ENCODE data around the gene CYS1.
"Not testable (repeated sequence)": the region's sequence is repeated elsewhere in the genome, so short reads cannot be mapped to it uniquely, and the experiment has no call there.

CYS1 gene

DNA sequence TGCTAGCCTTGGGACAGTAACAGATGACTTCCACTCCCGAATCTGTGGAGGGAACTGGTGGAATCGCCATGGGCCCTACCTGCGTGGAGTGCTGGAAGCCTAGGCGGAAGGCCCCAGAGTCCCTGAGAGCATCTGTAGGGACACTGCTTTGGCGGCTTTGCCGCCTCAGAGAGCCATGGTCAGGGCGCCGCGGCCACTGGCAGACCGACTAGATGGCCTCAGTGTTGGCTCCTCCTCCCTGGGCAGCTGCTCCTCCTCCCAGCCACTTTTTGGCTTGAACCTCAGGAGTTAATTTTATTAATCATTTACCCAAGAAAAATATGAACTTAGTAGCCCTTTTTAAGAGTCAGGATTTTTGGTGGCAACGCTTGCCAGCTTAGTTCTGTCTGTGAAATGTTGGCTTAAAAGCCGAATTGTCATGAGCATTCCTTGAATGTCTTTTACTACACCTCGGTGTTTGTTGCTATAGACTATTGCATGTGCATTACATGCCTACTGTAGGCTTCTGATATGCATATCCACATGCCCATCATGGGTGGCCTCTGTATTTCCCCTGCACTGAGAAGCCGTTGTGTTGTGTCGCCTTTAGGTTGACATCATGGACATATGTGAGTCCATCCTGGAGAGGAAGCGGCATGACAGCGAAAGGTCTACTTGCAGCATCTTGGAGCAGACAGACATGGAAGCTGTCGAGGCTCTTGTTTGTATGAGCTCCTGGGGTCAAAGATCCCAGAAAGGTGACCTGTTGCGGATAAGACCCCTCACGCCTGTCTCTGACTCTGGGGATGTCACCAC lies 34.5 kb downstream of the CYS1 start:
- no peak for DNase-seq

DNA sequence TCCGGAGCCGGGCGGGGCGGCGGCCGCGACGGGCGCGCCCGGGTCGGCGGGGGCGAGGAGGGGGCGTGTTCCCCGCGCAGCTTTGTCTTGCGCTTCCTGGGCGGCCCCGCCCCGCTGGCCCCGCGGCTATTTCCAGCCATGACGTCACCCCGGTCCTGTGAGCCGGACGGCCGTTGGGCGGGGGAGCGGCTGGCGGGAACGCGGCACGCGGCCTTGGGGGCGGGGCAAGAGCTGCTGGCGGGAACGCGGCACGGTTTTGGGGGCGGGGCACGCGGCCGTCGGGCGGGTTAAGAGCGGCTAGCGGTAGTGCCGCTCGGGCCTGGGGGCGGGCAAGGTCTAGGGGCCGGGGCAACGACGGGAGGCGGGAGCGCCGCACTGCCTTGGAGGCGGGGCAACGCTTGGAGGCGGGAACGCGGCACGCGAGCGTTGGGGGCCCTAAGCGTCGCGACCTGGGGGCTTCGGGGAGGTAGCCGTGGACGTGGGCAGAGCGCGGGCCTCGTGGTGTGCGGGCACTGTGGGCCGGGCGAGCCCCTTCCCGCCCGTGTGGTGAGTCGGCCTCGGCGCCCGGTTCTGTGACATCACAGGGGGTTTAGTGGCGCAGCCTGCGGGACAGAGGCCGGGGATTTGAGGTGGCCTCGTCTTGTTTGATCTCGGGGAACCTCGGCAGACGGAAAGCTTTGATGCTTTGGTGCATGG lies 36.2 kb downstream of the CYS1 start:
- DNase-seq: peak; percentile 98

DNA sequence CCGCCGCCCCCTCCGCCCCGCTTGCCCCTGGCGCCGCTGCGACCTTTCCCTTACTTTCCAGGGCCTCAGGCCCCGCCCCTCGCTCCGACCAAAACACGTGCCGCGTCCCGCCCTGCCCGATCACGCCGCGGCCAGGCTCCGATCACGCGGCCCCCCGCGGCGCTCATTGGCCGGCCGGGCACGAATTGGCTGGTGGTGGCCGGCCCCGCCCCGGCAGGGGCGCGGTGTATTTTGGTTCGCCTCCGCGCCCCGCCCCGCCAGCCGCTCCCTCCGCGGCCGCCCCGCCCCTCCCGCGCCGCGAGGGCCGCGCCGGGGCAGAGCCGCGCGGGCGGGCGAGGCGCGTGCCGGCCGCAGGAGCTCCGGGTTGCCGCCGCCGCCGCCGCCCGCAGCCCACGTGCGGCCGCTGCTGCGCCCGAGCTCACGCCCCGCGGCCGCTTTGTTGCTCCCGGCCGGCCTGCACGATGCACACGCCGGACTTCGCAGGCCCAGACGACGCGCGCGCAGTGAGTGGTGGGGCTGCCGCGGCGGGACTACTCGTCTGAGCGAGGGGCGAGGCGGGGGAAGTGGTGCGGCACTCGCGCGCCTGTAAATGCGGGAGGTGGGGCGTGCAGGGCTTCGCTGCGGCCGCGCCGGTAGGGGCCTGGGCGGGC lies 36.8 kb downstream of the CYS1 start, which contains the start of gene KLF11:
Gene KLF11 (plus strand): TSS at position 295 of the 650 bp plus-strand sequence. CDS start 167 bp downstream, at position 462.
- DNase-seq: peak; percentile 97

DNA sequence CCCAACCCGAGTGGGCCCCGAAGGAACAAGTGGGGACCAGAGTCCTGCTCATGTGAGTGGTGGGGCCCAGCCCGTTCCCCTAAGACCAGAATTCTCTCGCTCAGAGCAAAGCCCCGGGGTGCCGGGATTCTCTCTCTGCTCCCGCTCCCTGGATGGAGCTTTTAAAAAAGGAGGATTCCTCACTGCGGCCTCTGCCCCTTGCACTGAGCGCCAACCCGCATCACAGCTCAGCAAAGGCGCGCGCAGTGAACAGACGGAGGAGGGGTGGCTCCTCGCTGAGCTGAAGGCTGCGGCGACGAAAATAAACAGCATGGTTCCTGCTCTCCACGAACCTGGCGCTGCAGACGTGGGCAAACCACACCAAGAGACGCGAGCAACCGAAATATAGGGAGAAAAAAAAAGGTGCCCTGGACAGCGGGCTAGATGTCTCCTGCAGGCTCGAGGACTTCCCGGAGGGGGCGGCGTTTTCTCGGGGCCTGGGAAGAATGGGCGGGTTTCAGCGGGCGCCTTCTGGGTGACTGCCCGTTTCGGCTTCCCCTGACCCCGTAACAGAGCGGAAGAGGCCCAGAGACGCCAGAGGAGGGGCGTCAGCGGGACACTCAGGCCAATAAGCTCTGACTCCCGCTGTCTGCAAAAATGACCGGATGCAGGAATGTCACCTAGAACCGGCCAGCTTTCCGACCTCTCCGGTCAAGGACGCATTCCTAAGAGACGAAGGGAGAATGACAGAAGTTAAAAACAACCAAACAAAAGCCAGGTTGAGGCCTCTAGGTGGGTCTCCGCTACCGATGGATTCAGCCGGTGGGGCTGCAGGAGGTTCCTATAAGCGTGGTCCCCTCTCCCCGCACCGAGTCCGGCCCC lies 37.7 kb downstream of the CYS1 start:
- DNase-seq: no peak

DNA sequence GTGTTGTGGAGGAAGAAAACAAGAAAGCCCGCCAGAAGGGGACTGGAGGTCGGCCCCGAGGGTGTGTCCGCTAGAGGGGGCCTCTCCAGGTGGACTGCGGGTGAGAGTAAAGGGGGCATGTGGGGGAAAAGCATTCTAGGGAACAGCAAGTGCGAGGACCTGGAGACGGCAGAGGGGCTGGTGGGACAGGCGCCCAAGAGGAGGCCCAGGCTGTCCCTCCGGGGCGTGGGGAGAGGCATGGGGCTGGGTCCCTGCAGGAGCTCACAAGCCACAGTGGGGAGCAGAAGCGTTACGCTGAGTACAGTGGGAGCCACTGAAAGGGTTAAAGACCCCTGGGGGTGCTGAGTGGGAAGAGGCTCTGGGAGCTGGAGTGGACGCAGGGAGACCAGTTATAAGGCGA lies 38.5 kb downstream of the CYS1 start:
- DNase-seq: no peak

DNA sequence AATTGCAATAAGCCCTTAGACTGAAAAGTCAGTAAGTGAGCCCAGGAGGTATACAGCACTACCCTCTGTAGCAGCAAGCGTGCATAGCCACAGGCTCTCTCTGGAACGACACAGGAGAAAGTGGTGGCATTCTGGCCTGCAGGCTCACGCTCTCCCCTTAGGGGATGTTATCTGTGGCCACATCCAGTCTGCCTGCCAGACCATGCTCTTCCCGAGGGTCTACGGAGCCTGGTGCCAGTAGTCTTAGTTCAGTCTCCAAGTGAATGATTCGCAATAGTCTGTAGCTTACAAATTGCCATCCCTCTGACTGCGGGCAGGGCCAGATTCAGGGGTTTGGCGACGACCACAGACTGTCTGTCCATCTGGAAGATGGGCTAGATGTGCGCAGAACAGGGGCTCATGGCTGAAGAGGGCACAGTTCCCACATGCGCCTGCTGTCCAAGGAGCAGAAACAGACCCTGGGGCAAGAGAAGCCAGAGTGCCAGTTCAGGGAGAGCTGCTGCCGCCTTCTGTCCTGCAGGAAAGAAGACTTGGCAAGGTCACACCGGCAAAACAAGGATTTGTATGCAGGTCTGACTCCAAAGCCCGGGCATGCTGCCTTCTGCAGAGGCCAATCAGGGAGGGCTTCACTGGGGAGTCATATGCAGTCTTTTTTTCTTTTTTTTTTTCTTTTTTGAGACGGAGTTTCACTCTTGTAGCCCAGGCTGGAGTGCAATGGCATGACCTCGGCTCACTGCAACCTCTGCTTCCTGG lies 40.4 kb downstream of the CYS1 start:
- DNase-seq: no peak

DNA sequence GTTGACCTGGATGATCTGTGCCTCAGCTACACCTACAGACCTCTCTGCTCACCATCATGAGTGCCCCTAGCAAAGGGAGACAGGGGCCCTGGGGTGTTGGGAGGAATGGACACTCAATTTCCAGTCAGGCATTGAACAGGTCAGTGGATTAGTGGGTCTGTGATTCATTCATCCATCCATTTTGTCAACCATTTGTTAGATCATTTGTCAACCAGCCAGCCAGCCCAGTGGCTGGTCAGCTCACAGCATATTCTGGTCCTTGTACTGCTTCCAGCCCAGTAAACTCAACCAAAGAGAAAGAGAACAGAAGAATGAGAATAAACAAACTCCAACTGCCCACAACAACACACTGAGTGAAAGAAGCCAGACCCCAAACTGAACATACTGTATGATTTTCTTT lies 41.5 kb downstream of the CYS1 start:
- no peak for DNase-seq

DNA sequence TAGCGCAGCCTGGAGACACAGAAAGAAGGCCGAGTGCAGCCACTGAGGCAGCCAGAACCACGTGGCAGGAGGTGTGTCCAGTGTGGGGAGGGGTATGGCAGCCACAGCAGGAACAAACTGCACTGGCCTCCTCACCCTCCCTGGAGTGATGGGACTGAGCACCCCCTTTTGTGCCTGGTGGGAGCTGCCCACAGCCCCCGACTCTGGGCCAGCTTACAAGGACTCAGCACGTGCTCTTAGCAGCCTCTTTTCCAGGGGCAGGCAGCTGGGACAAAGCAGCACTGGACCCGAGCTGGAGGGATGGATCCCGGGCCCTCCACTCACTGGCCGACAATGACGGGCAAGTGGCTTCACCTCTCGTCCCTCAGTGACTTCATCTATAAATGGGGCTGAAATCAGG lies 42.1 kb downstream of the CYS1 start:
- no peak for DNase-seq

DNA sequence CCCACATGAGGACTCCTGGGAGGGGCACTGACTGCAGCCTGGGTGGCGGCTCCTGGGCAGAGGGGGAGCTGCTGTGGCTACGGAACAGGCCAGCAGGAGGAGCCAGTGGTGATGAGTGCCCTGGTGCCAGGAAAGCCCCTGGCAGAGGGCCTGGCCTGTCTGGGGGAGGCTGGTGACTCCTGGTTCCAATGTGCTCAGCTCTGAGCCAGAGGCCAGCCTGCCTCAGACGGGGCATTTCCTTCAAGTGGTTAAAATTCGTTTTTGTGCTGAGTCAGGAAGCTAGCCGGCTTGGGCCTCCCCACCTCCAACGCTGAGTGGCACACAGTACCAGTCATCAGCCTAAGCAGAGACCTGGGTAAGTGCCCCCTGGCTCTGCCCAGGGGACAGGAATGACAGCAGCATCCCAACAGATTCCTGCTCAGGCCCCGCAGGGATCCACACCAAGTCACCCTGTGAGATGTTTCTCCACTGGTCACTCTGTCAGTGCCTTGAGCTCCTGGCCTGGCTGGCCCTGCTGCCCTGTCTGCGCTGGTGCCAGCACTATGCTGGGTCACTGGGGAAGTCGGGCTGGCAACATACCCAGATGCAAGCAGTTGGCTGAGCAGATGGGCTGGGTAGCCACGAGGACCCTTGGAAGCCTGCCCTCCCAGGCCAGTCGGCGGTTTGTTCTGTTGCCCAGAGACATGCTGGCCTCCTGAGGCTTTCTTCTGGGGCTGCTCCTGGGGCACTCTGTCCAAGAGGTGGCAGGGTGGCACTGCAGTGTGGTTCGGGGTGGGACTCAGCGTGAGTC lies 43.9 kb downstream of the CYS1 start:
- DNase-seq: no peak

DNA sequence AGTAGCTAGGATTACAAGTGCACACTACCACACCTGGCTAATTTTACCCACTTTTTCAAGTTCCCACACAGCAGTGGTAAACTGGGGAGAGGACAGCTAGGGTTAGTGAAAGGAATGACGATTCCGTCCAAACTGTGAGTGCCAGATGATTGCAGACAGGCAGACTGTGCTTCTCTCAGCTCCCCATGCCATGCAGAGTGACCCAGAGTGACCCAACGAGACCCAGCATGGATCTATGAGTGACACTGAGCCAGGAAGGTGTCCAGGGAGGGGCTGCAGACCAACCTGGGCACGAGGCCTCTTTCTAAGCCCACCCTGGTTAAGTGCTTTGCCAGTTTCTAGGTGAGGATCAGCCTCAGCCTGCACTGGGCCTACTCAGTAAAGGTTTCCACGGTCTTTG lies 44.6 kb downstream of the CYS1 start:
- DNase-seq: no peak

DNA sequence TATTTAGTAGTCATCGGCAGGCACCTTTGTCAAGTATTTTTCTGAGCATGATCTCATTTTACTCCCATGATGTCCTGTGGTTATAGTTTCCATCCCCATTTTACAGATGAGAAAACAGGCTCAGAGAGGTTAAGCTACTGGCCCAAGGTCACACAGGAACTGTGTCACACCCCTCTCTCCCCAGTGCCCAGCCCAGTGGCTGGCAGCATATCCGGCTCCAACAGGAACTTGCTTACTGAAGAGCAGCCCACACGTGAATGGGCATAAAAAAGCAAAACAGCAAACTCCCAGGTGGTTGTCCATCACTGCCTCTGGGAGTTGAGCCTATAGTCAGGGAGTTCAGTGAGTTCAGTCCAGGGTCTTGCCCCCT lies 45.2 kb downstream of the CYS1 start:
- DNase-seq: no peak

DNA sequence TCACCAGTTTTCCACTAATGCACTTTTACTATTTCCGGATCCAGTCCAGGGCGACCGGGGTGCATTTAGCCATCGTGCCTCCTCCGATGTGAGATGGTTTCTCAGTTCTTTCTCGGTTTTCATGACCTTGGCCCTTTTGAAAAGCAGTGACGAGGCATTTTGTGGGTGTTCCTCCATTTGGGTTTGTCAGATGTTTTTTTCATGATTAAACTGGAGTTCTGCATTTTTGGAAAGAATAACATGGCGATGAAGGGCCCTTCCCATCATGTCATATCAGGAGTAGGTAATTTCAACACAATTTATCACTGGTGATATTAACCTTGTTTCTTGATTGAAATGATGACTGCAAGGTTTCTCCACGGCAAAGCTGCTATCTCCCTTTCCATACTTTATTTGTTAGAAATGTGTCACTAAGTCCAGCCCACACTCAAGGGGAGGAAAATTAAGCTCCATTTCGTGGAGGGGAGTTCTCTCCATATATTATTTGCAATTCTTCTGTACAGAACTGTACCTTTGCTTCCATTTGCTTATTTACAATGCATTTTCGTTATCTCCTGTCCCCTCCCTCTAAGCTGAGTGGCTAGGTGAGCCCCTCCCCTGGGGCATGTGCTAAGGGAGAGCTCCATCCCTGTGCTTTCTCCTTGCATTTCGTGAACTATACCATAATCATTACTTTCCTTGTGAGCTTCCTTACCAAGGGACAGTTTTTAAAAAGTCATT lies 45.7 kb downstream of the CYS1 start:
- DNase-seq: peak; percentile 30

DNA sequence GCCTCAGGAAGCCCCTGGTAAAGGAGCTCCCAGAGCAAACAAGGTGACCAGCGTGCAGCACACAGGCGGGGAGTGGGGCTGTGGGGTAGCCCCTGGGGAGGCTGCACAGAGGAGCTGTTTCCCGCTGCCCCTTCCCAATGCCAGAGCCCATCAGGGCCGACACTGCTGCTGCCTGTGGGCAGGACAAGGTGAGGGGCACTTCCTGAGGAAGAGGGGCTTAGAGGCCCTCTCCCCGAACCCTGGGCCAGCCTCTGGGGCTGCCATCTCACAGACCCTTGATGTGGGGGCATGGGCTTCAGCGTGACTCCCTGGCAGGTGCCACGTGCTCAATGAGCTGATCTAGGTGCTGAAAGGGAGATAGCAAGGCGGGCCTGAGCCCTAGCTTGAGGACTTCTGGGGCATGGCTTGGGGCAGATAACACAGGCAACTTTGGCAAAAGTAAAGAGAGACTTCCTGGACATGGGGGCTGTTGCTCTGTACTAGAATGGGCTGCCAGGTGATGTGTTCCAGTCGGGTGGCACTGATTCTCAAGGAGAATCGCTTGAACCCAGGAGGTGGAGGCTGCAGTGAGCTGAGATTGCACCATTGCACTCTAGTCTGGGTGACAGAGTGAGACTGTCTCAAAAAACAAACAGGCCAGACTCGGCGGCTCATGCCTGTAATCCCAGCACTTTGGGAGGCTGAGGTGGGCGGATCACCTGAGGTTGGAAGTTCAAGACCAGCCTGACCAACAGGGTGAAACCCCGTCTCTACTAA lies 46.8 kb downstream of the CYS1 start:
- DNase-seq: no peak

DNA sequence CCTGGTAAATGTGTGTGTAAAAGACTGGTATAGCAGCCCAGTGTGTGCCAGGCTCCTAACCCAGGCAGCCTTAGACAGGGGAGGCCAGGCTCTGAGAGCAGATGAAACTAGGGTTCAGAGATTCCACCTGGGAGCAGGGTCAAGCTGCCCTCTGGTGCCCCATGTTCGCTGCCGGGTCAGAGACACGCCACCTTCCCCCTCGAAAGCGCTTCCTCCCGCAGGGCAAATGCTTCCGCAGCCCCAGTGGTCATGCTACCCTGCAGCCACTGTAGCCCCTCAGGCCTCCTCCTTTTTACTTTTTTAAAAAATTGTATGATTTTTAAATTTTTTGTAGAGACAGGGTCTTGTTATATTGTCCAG lies 47.5 kb downstream of the CYS1 start:
- DNase-seq: no peak

DNA sequence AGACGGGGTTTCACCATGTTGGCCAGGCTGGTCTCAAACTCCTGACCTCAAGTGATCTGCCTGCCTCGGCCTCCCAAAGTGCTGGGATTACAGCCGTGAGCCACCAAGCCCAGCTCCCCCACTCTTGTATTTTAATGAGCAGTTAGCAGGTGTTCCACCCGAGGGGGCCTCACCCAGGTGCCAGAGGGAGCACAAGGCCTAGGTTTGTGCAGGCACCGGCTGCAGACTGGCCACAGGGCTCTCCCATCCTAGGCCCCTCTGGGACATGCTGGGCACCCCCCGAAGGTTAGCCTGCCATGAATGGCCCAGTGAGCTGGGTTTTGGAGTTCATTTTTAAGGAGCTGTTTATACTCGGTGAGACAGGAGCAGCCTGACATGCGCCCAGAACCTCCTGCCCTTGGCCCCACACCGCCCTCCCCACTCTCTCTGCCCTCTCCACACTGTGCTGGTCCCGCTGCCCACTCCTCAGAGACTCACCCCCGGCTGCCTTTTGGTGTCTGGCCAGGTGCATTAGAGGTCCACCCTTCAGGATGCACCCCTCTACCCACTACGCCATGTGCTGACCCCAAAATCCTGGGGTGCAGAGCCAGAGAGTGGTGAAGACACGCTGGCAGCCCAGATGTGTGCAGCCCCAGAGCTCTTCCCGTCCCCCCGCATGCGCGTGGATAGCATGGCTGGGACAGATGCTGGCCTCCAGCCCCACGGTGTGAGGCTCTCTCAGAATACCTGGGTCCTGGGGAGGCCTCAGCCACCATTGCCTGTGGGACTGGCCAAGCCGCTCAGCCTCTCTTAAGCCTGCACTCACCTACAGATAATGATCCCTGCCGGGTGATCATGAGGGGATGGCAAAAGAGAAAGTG lies 48.1 kb downstream of the CYS1 start:
- no peak for DNase-seq

DNA sequence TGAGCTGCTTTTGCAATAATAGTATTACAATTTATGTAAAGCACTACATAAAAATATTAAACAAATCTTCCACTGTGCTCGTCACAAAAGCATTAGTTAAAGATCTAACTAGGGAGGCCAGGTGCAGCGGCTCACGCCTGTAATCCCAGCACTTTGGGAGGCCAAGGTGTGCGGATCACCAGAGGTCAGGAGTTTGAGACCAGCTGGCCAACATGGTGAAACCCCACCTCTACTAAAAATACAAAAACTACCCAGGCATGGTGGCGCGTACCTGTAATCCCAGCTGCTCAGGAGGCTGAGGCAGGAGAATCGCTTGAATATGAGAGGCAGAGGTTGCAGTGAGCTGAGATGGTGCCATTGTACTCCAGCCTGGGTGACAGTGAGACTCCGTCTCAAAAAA lies 49.4 kb downstream of the CYS1 start:
- DNase-seq: not testable (repeated sequence)

DNA sequence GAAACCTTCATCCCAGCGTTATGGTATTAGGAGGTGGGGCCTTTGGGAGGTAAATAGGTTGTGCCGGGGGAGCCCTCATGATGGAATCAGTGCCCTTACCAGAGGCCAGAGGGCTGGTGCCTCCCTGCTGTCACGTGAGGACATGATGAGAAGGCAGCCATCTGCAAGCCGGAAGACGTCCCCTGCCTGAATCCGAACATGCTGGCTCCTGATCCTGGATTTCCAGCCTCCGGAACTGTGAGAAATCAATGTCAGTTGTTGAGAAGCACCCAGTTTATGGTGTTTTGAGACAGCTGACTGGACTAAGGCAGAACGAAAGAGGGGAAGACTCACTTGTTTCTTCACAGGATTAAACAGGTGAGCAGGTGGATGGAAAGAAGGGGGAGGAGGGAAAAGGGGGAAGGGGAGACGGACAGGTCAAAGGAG lies 49.9 kb downstream of the CYS1 start:
- DNase-seq: peak; percentile 78

DNA sequence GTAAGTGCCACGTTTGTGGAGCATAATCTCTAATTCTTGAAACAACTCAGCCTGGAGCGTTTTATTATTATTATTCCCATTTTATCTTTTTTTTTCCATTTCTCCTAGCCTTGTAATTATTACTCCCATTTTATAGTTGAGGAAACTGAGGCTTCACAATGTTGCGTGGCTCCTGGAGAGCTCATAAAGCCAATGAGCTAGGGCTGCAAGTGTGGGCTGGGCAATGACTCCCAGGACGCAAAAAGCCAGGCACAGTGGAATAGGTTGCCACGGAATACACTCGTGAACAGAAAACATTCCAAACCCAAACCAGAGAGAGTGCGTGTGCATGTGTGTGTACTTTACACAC lies 50.4 kb downstream of the CYS1 start:
- no peak for DNase-seq

Measured in OCI-M1 (cell line).